H1 (cell line): ENCODE measurements around the gene FGR. TPM values are rescaled to one million over a fixed set of nuclear protein-coding genes. Genes with fewer than 3 reads are reported as not detected.

Source experiments
- CTCF ChIA-PET: fragments of 300-600 bp; sonication (Branson Sonifier 250); formaldehyde crosslinking; loops from one replicate; lab custom pipeline; 2021; ENCODE audit not compliant: partially characterized antibody; lab: Charles Lee
- POLR2A ChIA-PET: fragments of 300-600 bp; sonication (Branson Sonifier 250); formaldehyde crosslinking; loops from one replicate; lab custom pipeline; 2021; ENCODE audit warnings: inconsistent platforms; ENCODE audit not compliant: partially characterized antibody; lab: Charles Lee
- DNase-seq, 2 experiments: peaks; one replicate each; pipeline versions ENCODE4 v3.0.0 to v3.0.0-alpha.2; 2010 to 2022; ENCODE audit warnings: low spot score in 2 of 2, low read depth in 1 of 2, mixed read lengths in 1 of 2
- FAIRE-seq: peaks from 2 replicates; lab custom pipeline; 2011; peaks lifted over from hg19 to GRCh38; lab: Jason Lieb, UNC
- H2AFZ ChIP-seq: 2 replicates; pipeline ENCODE4 v1.8.1; 2012; ENCODE audit warnings: low read length, inconsistent platforms
- H2AK5ac ChIP-seq: 2 replicates; pipeline ENCODE4 v1.6.1; 2013; ENCODE audit warnings: low read depth, low read length
- H2BK120ac ChIP-seq: replicated peaks from 2 replicates; pipeline ENCODE3; 2013; ENCODE audit warnings: low read depth, low read length, inconsistent platforms
- H2BK12ac ChIP-seq: 2 replicates; pipeline ENCODE4 v1.6.1; 2013; ENCODE audit warnings: low read depth, low read length
- H2BK15ac ChIP-seq: 2 replicates; pipeline ENCODE4 v1.6.1; 2013; ENCODE audit warnings: low read length
- H2BK20ac ChIP-seq: 2 replicates; pipeline ENCODE4 v1.6.1; 2013; ENCODE audit warnings: low read length
- H2BK5ac ChIP-seq: 2 replicates; pipeline ENCODE4 v1.6.1; 2013; ENCODE audit warnings: low read depth, low read length
- H3K14ac ChIP-seq: 2 replicates; pipeline ENCODE4 v1.6.1; 2013; ENCODE audit warnings: inconsistent platforms; ENCODE audit not compliant: insufficient read length
- H3K18ac ChIP-seq: 2 replicates; pipeline ENCODE4 v1.6.1; 2013; ENCODE audit warnings: low read length; ENCODE audit errors: extremely low read depth
- H3K23ac ChIP-seq: 2 replicates; pipeline ENCODE4 v1.6.1; 2013; ENCODE audit warnings: inconsistent platforms; ENCODE audit not compliant: insufficient read length
- H3K23me2 ChIP-seq: 2 replicates; pipeline ENCODE4 v1.6.1; 2013; ENCODE audit warnings: low read depth, low read length
- H3K27ac ChIP-seq: 2 replicates; pipeline ENCODE4 v1.6.1; 2011; ENCODE audit warnings: low read depth, low read length, inconsistent platforms
- H3K27me3 ChIP-seq, 4 experiments: replicated peaks in 1 of 4; 1 replicate in 1 of 4; 2 replicates in 3 of 4; pipeline versions ENCODE4 v1.6.1 to v1.8.1; 2011 to 2013; ENCODE audit warnings: low read length in 3 of 4, mild to moderate bottlenecking in 3 of 4, inconsistent platforms in 2 of 4, mixed read lengths in 2 of 4, moderate library complexity in 1 of 4; ENCODE audit not compliant: control insufficient read depth in 3 of 4, insufficient read depth in 3 of 4; ENCODE audit errors: extremely low read depth in 1 of 4
- H3K36me3 ChIP-seq, 4 experiments: 2 replicates each; pipeline versions ENCODE4 v1.6.1 to v1.8.1; 2011 to 2013; ENCODE audit warnings: mild to moderate bottlenecking in 4 of 4, low read length in 3 of 4, moderate library complexity in 2 of 4, control low read depth in 1 of 4, inconsistent platforms in 1 of 4; ENCODE audit not compliant: insufficient read depth in 4 of 4, control insufficient read depth in 2 of 4
- H3K4ac ChIP-seq: replicated peaks from 2 replicates; pipeline ENCODE3; 2013; ENCODE audit warnings: low read length, low read depth, mixed read lengths, inconsistent platforms; ENCODE audit not compliant: insufficient read length
- H3K4me1 ChIP-seq, 4 experiments: replicated peaks in 1 of 4; 1 replicate in 1 of 4; 2 replicates in 3 of 4; pipeline versions ENCODE4 v1.6.1 to v1.8.1; 2011 to 2013; ENCODE audit warnings: low read length in 3 of 4, inconsistent platforms in 2 of 4, mixed read lengths in 1 of 4; ENCODE audit not compliant: insufficient read depth in 4 of 4, control insufficient read depth in 3 of 4
- H3K4me2 ChIP-seq, 2 experiments: 2 replicates each; pipeline versions ENCODE4 v1.6.1 to v1.8.1; 2011 to 2013; ENCODE audit warnings: low read depth in 2 of 2, low read length in 2 of 2, control low read depth in 1 of 2, inconsistent platforms in 1 of 2, mild to moderate bottlenecking in 1 of 2; ENCODE audit not compliant: insufficient read depth in 1 of 2
- H3K4me3 ChIP-seq, 4 experiments: fragments of 200-600, 300-600 bp in 1 of 4; sonication (generic), shearing (Covaris generic), sonication (Bioruptor Twin) in 1 of 4; 2 replicates each; pipeline versions ENCODE4 v1.5.1 to v1.8.1; 2011 to 2016; ENCODE audit warnings: low read length in 4 of 4, low read depth in 3 of 4, control low read depth in 2 of 4, inconsistent platforms in 2 of 4, mild to moderate bottlenecking in 2 of 4, mixed read lengths in 1 of 4, moderate library complexity in 1 of 4; ENCODE audit not compliant: insufficient read depth in 2 of 4; ENCODE audit errors: extremely low read depth in 1 of 4
- H3K56ac ChIP-seq: replicated peaks from 2 replicates; pipeline ENCODE3; 2013; ENCODE audit warnings: low read depth, mild to moderate bottlenecking, mixed read lengths, low read length, inconsistent platforms; ENCODE audit not compliant: insufficient read length
- H3K79me1 ChIP-seq: 2 replicates; pipeline ENCODE4 v1.6.1; 2013; ENCODE audit warnings: low read depth, low read length, control low read depth
- H3K79me2 ChIP-seq, 2 experiments: 2 replicates each; pipeline versions ENCODE4 v1.6.1 to v1.8.1; 2012 to 2013; ENCODE audit warnings: low read length in 2 of 2, mild to moderate bottlenecking in 2 of 2, inconsistent platforms in 1 of 2; ENCODE audit not compliant: insufficient read depth in 2 of 2, control insufficient read depth in 1 of 2
- H3K9ac ChIP-seq, 4 experiments: replicated peaks in 1 of 4; 1 replicate in 1 of 4; 2 replicates in 3 of 4; pipeline versions ENCODE4 v1.6.1 to v1.8.1; 2011 to 2013; ENCODE audit warnings: low read depth in 3 of 4, low read length in 3 of 4, control low read depth in 2 of 4, mild to moderate bottlenecking in 2 of 4, moderate library complexity in 2 of 4, inconsistent platforms in 1 of 4; ENCODE audit errors: extremely low read depth in 1 of 4
- H3K9me3 ChIP-seq, 2 experiments: 2 replicates each; pipeline versions ENCODE4 v1.6.1 to v1.8.1; 2012 to 2013; ENCODE audit warnings: mild to moderate bottlenecking in 2 of 2, moderate library complexity in 2 of 2, control low read depth in 1 of 2, inconsistent platforms in 1 of 2, low read depth in 1 of 2, low read length in 1 of 2, mixed read lengths in 1 of 2; ENCODE audit not compliant: insufficient read depth in 2 of 2
- H4K20me1 ChIP-seq, 2 experiments: replicated peaks in 1 of 2; 2 replicates each; pipeline versions ENCODE3 to v1.8.1; 2011 to 2013; ENCODE audit warnings: inconsistent platforms in 2 of 2, low read length in 2 of 2, mild to moderate bottlenecking in 1 of 2; ENCODE audit not compliant: insufficient read depth in 2 of 2, control insufficient read depth in 1 of 2
- H4K5ac ChIP-seq: 2 replicates; pipeline ENCODE4 v1.6.1; 2013; ENCODE audit warnings: low read length, low read depth, mixed read lengths, inconsistent platforms; ENCODE audit not compliant: insufficient read length
- H4K8ac ChIP-seq: 2 replicates; pipeline ENCODE4 v1.8.0; 2013; ENCODE audit warnings: mild to moderate bottlenecking, moderate library complexity, low read length, inconsistent platforms; ENCODE audit not compliant: insufficient read depth; ENCODE audit errors: extremely low read depth
- H4K91ac ChIP-seq: replicated peaks from 2 replicates; pipeline ENCODE3; 2013; ENCODE audit warnings: low read length, mixed read lengths, inconsistent platforms; ENCODE audit not compliant: insufficient read length
- CTBP2 ChIP-seq: IDR thresholded peaks from 2 replicates; pipeline ENCODE4 v1.7.0; 2011; ENCODE audit warnings: borderline replicate concordance, mild to moderate bottlenecking, moderate library complexity, mixed read lengths, low read length; ENCODE audit not compliant: insufficient read depth, insufficient read length
- JUND ChIP-seq: IDR thresholded peaks from 2 replicates; pipeline ENCODE4 v1.6.1; 2011; ENCODE audit warnings: mild to moderate bottlenecking, improper control_type of control experiment, low read length
- NANOG ChIP-seq: IDR thresholded peaks from 2 replicates; pipeline ENCODE4 v1.6.1; 2011; ENCODE audit warnings: low read length, low read depth, mild to moderate bottlenecking, inconsistent platforms; ENCODE audit not compliant: insufficient read depth, poor library complexity, severe bottlenecking
- POU5F1 ChIP-seq: IDR thresholded peaks from 2 replicates; pipeline ENCODE4 v1.6.1; 2011; ENCODE audit warnings: low read depth, mild to moderate bottlenecking, low read length, moderate library complexity
- RNF2 ChIP-seq: fragments of 200-900, 300-1000 bp; sonication (generic); IDR thresholded peaks from 2 replicates; pipeline ENCODE4 v1.7.1; 2016; ENCODE audit warnings: borderline replicate concordance, low read depth, mild to moderate bottlenecking, antibody characterized with exemption, low read length; ENCODE audit not compliant: poor library complexity, severe bottlenecking; ENCODE audit errors: missing control alignments
- SIN3A ChIP-seq, 2 experiments: IDR thresholded peaks in 1 of 2; conservative IDR thresholded peaks in 1 of 2; 2 replicates each; pipeline ENCODE4 v1.6.1; 2011 to 2012; ENCODE audit warnings: low read length in 2 of 2, improper control_type of control experiment in 1 of 2, low read depth in 1 of 2, mild to moderate bottlenecking in 1 of 2
- SIRT6 ChIP-seq: IDR thresholded peaks from one replicate; pipeline ENCODE4 v1.7.1; 2012; ENCODE audit warnings: low read length, inconsistent platforms
- SP2 ChIP-seq: IDR thresholded peaks from 2 replicates; pipeline ENCODE4 v1.6.1; 2012; ENCODE audit warnings: mild to moderate bottlenecking, low read length, inconsistent platforms
- SP4 ChIP-seq: IDR thresholded peaks from 2 replicates; pipeline ENCODE4 v1.6.1; 2012; ENCODE audit warnings: low read length, inconsistent platforms
- TEAD4 ChIP-seq: IDR thresholded peaks from 2 replicates; pipeline ENCODE4 v1.6.1; 2012; ENCODE audit warnings: low read depth, low read length, inconsistent platforms, mixed read lengths
- USF2 ChIP-seq: IDR thresholded peaks from 2 replicates; pipeline ENCODE4 v1.6.1; 2011; ENCODE audit warnings: low read length, improper control_type of control experiment
- WGBS, 2 experiments: shearing (Covaris generic) in 1 of 2; methylation state at CpG; one replicate each; pipeline versions ENCODE4 v1.1.6 to v1.1.7; 2013 to 2015; ENCODE audit warnings: low lambda C conversion rate in 2 of 2, mixed read lengths in 2 of 2, inconsistent platforms in 1 of 2, low coverage in 1 of 2, missing lambda C conversion rate in 1 of 2; ENCODE audit not compliant: insufficient replicate concordance in 2 of 2, insufficient coverage in 1 of 2, insufficient read length in 1 of 2; ENCODE audit errors: extremely low coverage in 1 of 2, missing lambda C conversion rate in 1 of 2; 5-methylcytosine and 5-hydroxymethylcytosine counted together
- polyA plus RNA-seq, 7 experiments: library from polyadenylated mRNA; depleted of rRNA in 3 of 7; stranded (reverse) in 5 of 7; unstranded in 2 of 7; fragments of >200 nt in 5 of 7; fragments of 200-250 nt in 2 of 7; gene quantifications; 1 replicate in 5 of 7; 2 replicates in 1 of 7; 4 replicates in 1 of 7; pipeline versions ENCODE4 v1.2.1 to v1.2.3, GENCODE V29; 2011 to 2013; ENCODE audit warnings: missing spikeins in 2 of 7, mixed read lengths in 2 of 7
- total RNA-seq: library from RNA; stranded (reverse); fragmentation: NEBNext Ultra II Directional; extraction: Animal tissue kit (Norgen Biotek cat#: 25700); gene quantifications from 2 replicates; pipeline ENCODE4 v1.2.1, GENCODE V29; 2021

FGR gene
- total and polyA plus RNA-seq, 2 of the 8 experiments (the other 6 are each of a cell fraction or from before 2014, with no cell fraction given): 0.22 to 0.95 TPM

GRCh38 chr1:27638047-27638734 lies 3.2 kb upstream of the FGR start:
- POLR2A ChIA-PET: interaction anchor here (1.3 kb wide), 1 partner anchor 25 kb away, joined by 4 read pairs; no protein-coding TSS in a partner anchor
- TF ChIP-seq NANOG (no peak), CTBP2 (no peak), TEAD4 (no peak), USF2 (no peak), POU5F1 (no peak), RNF2 (no peak), SP4 (no peak), JUND (no peak), SIRT6 (no peak), SIN3A (conservative IDR thresholded peaks at IDR 0.05 in 1 of 2, IDR thresholded peaks at IDR 0.05 in 1 of 2; ENCODE audit: low read depth in 1 of 2, low read length in 2 of 2) (no peak), SP2 (no peak)

More at GRCh38 chr1:27638047-27638734, 3.2 kb upstream of the FGR start:
- Histone ChIP-seq H2AK5ac (no peak overlapping the region), H3K79me2 (no peaks in the 10 kb centered on the region), H3K36me3 (no peaks in the 10 kb centered on the region), H2BK15ac (no peak overlapping the region), H3K18ac (no peak overlapping the region), H3K23ac (no peak overlapping the region), H3K14ac (no peak overlapping the region), H3K56ac (no peak overlapping the region), H4K5ac (no peak overlapping the region), H3K4me1 (peaks cover 0 to 3% (median 0%) of the 10 kb centered on the region in 4 experiments; a peak in 3 of 7 replicates), H3K27me3 (peaks cover 18 to 27% (median 26%) of the 10 kb centered on the region in 4 experiments), H2BK120ac (no peak overlapping the region), H3K27ac (no peak overlapping the region), H3K79me1 (no peaks in the 10 kb centered on the region), H3K4me2 (no peak overlapping the region), H4K91ac (no peak overlapping the region), H2BK5ac (no peak overlapping the region), H4K20me1 (no peaks in the 10 kb centered on the region), H3K4ac (no peak overlapping the region), H2BK12ac (no peak overlapping the region), H4K8ac (no peak overlapping the region), H3K9me3 (no peaks in the 10 kb centered on the region), H3K23me2 (peaks cover 6% of the 10 kb centered on the region; the same call in 1 of the 2 replicates), H3K4me3 (no peak overlapping the region), H3K9ac (no peak overlapping the region), H2BK20ac (no peak overlapping the region), H2AFZ (no peak overlapping the region)
- 92% methylated on average over 5 of the region's 5 CpGs; no CpG with 5 or more reads in 1 of the 2 experiments for WGBS, 2 experiments
- CTCF ChIA-PET: interaction anchor here (0.6 to 4.2 kb wide), 9 partner anchors 9 to 32 kb away, joined by 3 to 20 read pairs (median 4); no protein-coding TSS in a partner anchor
- DNase-seq (no peak), FAIRE-seq (no peak)
